ENCODE results near the gene ATP8B3. TPM values are rescaled to one million over a fixed set of nuclear protein-coding genes. Genes with fewer than 3 reads are reported as not detected.

Gene ATP8B3
- total RNA-seq, 2 donors from 2014 or later = 2.3 to 3.4 TPM

DNA sequence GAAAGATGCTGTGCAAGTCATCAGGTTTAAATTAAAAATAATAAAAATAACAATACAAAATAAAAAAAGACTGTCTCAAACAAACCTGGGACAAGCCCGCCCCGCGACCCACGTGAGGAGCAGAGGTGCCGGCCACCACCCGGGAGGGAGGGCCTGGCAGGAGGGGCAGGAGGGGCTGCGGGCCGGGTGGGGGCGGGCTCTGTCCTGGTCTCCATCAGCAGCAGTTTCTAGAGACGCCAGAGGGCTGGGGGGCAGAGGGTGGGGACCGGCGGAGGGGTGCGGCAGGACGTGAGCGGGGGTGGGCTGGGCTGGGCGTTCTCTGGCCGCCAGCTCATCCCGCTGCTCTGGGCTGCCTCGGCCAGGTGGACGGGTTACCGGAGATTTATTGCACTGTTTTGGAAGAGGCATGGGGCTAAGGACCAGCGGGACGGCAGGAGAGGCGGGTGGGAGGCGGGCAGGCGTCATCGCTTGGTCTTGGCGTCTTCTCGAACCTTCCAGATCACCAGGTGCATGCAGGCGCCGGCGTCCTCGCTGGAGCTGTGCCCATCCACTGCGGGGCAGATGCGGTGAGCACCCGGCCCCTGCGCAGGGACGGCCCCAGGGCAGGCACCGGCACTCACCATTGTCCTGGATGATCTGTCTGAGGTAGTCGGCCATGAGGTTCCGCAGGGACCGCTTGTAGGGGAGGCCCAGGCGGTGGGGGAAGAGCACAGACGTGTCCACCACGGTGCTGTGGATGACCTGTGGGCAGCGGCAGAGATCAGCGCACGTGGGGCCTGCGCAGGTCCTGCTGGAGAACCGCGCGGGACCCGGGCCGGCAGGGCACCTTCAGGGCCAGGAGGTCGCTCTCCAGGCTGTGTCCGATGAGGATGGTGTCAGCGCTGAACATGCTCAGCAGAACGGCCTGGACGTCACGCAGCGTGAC, 3.8 kb upstream of the ATP8B3 start:
- peaks cover 17% of the 10 kb centered on the region for H3K36me3 ChIP-seq (ENCODE audit: control insufficient read depth, insufficient read depth, low read length)
- H3K36me3 Mint-ChIP-seq (ENCODE audit: low read depth) = peaks cover 16% of the 10 kb centered on the region
- no peak overlapping the region for H3K4me3 ChIP-seq (ENCODE audit: low read length)
- H3K27me3 Mint-ChIP-seq (ENCODE audit: insufficient read depth) = peaks cover 5% of the 10 kb centered on the region
- H3K27ac ChIP-seq (ENCODE audit: low read depth, low read length) = no peak overlapping the region
- H3K4me1 Mint-ChIP-seq = peaks cover 2% of the 10 kb centered on the region
- no peak for TF ChIP-seq CTCF (conservative IDR thresholded peaks at IDR 0.05)
- H3K4me1 ChIP-seq (ENCODE audit: control insufficient read depth, insufficient read depth, low read length) = no peaks in the 10 kb centered on the region
- H3K4me3 Mint-ChIP-seq = no peak overlapping the region
- DNase-seq = no peak
- H3K9me3 ChIP-seq (ENCODE audit: control insufficient read depth, low read length) = no peaks in the 10 kb centered on the region
- H3K27ac Mint-ChIP-seq = no peak overlapping the region
- H3K9me3 Mint-ChIP-seq = no peaks in the 10 kb centered on the region
- H3K9ac ChIP-seq (ENCODE audit: extremely low read depth, low read length, poor library complexity, severe bottlenecking) = no peak overlapping the region
- no peaks in the 10 kb centered on the region for H3K27me3 ChIP-seq (ENCODE audit: control insufficient read depth, insufficient read depth, low read length, poor library complexity, severe bottlenecking)
- 94 to 98% methylated on average over 42 to 61 of the region's 61 CpGs for WGBS, 2 experiments (ENCODE audit: insufficient coverage in 1 of 2, insufficient read length in 1 of 2)

- WGBS, 2 experiments (ENCODE audit: insufficient coverage in 1 of 2, insufficient read length in 1 of 2) = 95% methylated on average over 6 to 23 of the region's 26 CpGs
- Mint-ChIP-seq H3K9me3 (no peaks in the 10 kb centered on the region), H3K27me3 (ENCODE audit: insufficient read depth) (peaks cover 8% of the 10 kb centered on the region), H3K4me3 (no peak overlapping the region), H3K27ac (no peak overlapping the region), H3K4me1 (peaks cover 2% of the 10 kb centered on the region), H3K36me3 (ENCODE audit: low read depth) (peaks cover 9% of the 10 kb centered on the region)
- Histone ChIP-seq H3K4me1 (ENCODE audit: control insufficient read depth, insufficient read depth, low read length) (no peaks in the 10 kb centered on the region), H3K27ac (ENCODE audit: low read depth, low read length) (no peak overlapping the region), H3K9me3 (ENCODE audit: control insufficient read depth, low read length) (no peaks in the 10 kb centered on the region), H3K27me3 (ENCODE audit: control insufficient read depth, insufficient read depth, low read length, poor library complexity, severe bottlenecking) (no peaks in the 10 kb centered on the region), H3K9ac (ENCODE audit: extremely low read depth, low read length, poor library complexity, severe bottlenecking) (no peak overlapping the region), H3K36me3 (ENCODE audit: control insufficient read depth, insufficient read depth, low read length) (peaks cover 10% of the 10 kb centered on the region), H3K4me3 (ENCODE audit: low read length) (no peak overlapping the region)
- DNase-seq = no peak
- no peak for TF ChIP-seq CTCF (conservative IDR thresholded peaks at IDR 0.05)
Observed at GRCh38 chr19:1814833-1815604, 2.9 kb upstream of the ATP8B3 start.

DNA sequence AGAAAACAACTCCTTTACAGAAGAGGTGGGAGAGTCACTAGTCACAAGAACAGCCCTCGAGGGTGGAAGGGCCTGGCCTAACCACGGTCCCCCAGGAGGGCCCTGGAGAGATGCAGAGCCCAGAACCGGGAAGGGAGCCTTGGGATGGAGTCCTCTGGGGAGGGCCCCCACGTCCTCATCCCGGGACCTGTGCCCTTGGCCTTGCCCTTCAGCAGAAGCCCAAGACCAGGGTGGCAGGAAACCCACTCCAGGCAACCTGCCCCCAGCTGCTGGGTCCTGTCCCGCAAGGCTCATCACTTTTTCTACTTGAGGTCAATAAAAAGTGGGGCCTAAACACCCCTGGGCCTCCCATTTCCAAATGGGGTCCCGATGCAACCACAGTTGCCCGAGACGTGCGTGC, 2.3 kb upstream of the ATP8B3 start:
- Mint-ChIP-seq H3K9me3 (no peaks in the 10 kb centered on the region), H3K4me3 (no peak overlapping the region), H3K27ac (no peak overlapping the region), H3K27me3 (ENCODE audit: insufficient read depth) (peaks cover 8% of the 10 kb centered on the region), H3K36me3 (ENCODE audit: low read depth) (peaks cover 9% of the 10 kb centered on the region), H3K4me1 (peaks cover 2% of the 10 kb centered on the region)
- Histone ChIP-seq H3K9ac (ENCODE audit: extremely low read depth, low read length, poor library complexity, severe bottlenecking) (no peak overlapping the region), H3K4me3 (ENCODE audit: low read length) (no peak overlapping the region), H3K27ac (ENCODE audit: low read depth, low read length) (no peak overlapping the region), H3K27me3 (ENCODE audit: control insufficient read depth, insufficient read depth, low read length, poor library complexity, severe bottlenecking) (no peaks in the 10 kb centered on the region), H3K36me3 (ENCODE audit: control insufficient read depth, insufficient read depth, low read length) (peaks cover 9% of the 10 kb centered on the region), H3K4me1 (ENCODE audit: control insufficient read depth, insufficient read depth, low read length) (no peaks in the 10 kb centered on the region), H3K9me3 (ENCODE audit: control insufficient read depth, low read length) (no peaks in the 10 kb centered on the region)
- WGBS, 2 experiments (ENCODE audit: insufficient coverage in 1 of 2, insufficient read length in 1 of 2) = 92 to 96% methylated on average over 8 to 10 of the region's 10 CpGs
- no peak for TF ChIP-seq CTCF (conservative IDR thresholded peaks at IDR 0.05)
- no peak for DNase-seq

Data from endodermal cell (in vitro differentiated cells).